Esophagus squamous epithelium (tissue), 4 donors: ENCODE measurements around the gene CCT8.

Experiments
- CTCF ChIP-seq, 6 experiments: fragments of 450-650 bp in 4 of 6; fragments of 200-600 bp in 2 of 6; sonication (generic) in 2 of 6; IDR thresholded peaks; one replicate each; pipeline ENCODE4 v1.5.1; 2016 to 2019; ENCODE audit warnings: antibody characterized with exemption in 6 of 6, mild to moderate bottlenecking in 4 of 6, moderate library complexity in 4 of 6
- POLR2A ChIP-seq, 4 donors: fragments of 450-650 bp; IDR thresholded peaks; one replicate each; pipeline ENCODE4 v1.6.1; 2017; ENCODE audit warnings: antibody characterized with exemption in 4 of 4, mild to moderate bottlenecking in 4 of 4, moderate library complexity in 3 of 4

- TF ChIP-seq CTCF (IDR thresholded peaks at IDR 0.05), result no peak
- no peak for TF ChIP-seq POLR2A (IDR thresholded peaks at IDR 0.05)
These were observed 16.9 kb downstream of the CCT8 start for GRCh38 chr21:29056538-29057050.
